CD4-positive, alpha-beta T cell treated with Interleukin-1 beta for 1 hour (primary cell): ENCODE measurements around the gene DUOXA2.
"Not testable (repeated sequence)": the region's sequence is repeated elsewhere in the genome, so short reads cannot be mapped to it uniquely, and the experiment has no call there.

Source experiments
- DNase-seq, 2 donors: peaks; one replicate each; pipeline ENCODE4 v3.0.0-alpha.2; 2020 to 2022

DUOXA2 gene

GRCh38 chr15:45097466-45097865 lies 16.7 kb upstream of the DUOXA2 start:
- no peak for DNase-seq

GRCh38 chr15:45099549-45100165 lies 14.5 kb upstream of the DUOXA2 start:
- DNase-seq = no peak

- no peak for DNase-seq
Measured at GRCh38 chr15:45100884-45101625, 13.1 kb upstream of the DUOXA2 start.

- no peak for DNase-seq
Measured at GRCh38 chr15:45101749-45102148, 12.4 kb upstream of the DUOXA2 start.

GRCh38 chr15:45102226-45102625 lies 11.9 kb upstream of the DUOXA2 start:
- DNase-seq = no peak

- DNase-seq = not testable (repeated sequence)
Measured at GRCh38 chr15:45104170-45104569, 10.0 kb upstream of the DUOXA2 start.

- DNase-seq = no peak
Measured at GRCh38 chr15:45105586-45105985, 8.5 kb upstream of the DUOXA2 start.

- no peak for DNase-seq
Measured at GRCh38 chr15:45106002-45106790, 7.9 kb upstream of the DUOXA2 start.

- no peak for DNase-seq
Measured at GRCh38 chr15:45107941-45108630, 6.0 kb upstream of the DUOXA2 start.

GRCh38 chr15:45110256-45110820 lies 3.8 kb upstream of the DUOXA2 start:
- no peak for DNase-seq

- no peak for DNase-seq
Measured at GRCh38 chr15:45111390-45112142, 2.6 kb upstream of the DUOXA2 start.

GRCh38 chr15:45112143-45112590 lies 2.0 kb upstream of the DUOXA2 start:
- DNase-seq = no peak

GRCh38 chr15:45112591-45113379 lies 1.3 kb upstream of the DUOXA2 start:
- no peak for DNase-seq

- no peak for DNase-seq
Measured at GRCh38 chr15:45113380-45113990, 641 bp upstream of the DUOXA2 start.

GRCh38 chr15:45114751-45115085 lies 592 bp downstream of the DUOXA2 start:
- no peak for DNase-seq

- no peak for DNase-seq
Measured at GRCh38 chr15:45115312-45115820, 1.2 kb downstream of the DUOXA2 start.

GRCh38 chr15:45116006-45116481 lies 1.9 kb downstream of the DUOXA2 start:
- DNase-seq = no peak

- DNase-seq = no peak
Measured at GRCh38 chr15:45116482-45117307, 2.6 kb downstream of the DUOXA2 start.

GRCh38 chr15:45117308-45118130 lies 3.4 kb downstream of the DUOXA2 start:
- DNase-seq = no peak
